AG04450 (cell line): Measurements from ENCODE around the gene ENO1. TPM values are rescaled to one million over a fixed set of nuclear protein-coding genes. Genes with fewer than 3 reads are reported as not detected.

Experiments used
- CTCF ChIA-PET: fragments of 300-600, 350-600 bp; formaldehyde crosslinking; extraction: SDS; loops from one replicate; lab custom pipeline; 2022; ENCODE audit warnings: antibody characterized with exemption, inconsistent platforms; lab: Charles Lee
- POLR2A ChIA-PET: fragments of 350-600 bp; formaldehyde crosslinking; extraction: SDS; loops from one replicate; lab custom pipeline; 2021; ENCODE audit warnings: antibody characterized with exemption, inconsistent platforms; lab: Yijun Ruan, JAX
- DNase-seq: peaks from one replicate; pipeline ENCODE4 v3.0.0-alpha.2; 2011; ENCODE audit warnings: low read depth, low spot score
- H3K27ac ChIP-seq: one replicate; pipeline ENCODE4 v1.5.1; 2012; ENCODE audit warnings: low read depth, low read length, control low read depth
- H3K27me3 ChIP-seq: one replicate; pipeline ENCODE4 v1.6.0; 2012; ENCODE audit warnings: low read length; ENCODE audit not compliant: control insufficient read depth, insufficient read depth
- H3K4me3 ChIP-seq: 2 replicates; pipeline ENCODE4 v1.5.1; 2011; ENCODE audit warnings: mild to moderate bottlenecking, low read depth, low read length, control low read depth
- H3K9me3 ChIP-seq: 2 replicates; pipeline ENCODE4 v1.5.1; 2012; ENCODE audit warnings: low read length; ENCODE audit not compliant: control insufficient read depth, insufficient read depth
- CTCF ChIP-seq: IDR thresholded peaks from 2 replicates; pipeline ENCODE4 v1.5.1; 2011; ENCODE audit warnings: low read depth, low read length, control low read depth, inconsistent platforms
- polyA minus RNA-seq: library from RNA; depleted of rRNA, polyadenylated mRNA; stranded (reverse); fragments of >200 nt; gene quantifications from 2 replicates; pipeline ENCODE4 v1.2.3, GENCODE V29; 2011; rRNA and poly(A)+ RNA removed
- polyA plus RNA-seq: library from polyadenylated mRNA; depleted of rRNA; stranded (reverse); fragments of >200 nt; gene quantifications from 2 replicates; pipeline ENCODE4 v1.2.3, GENCODE V29; 2011; rRNA removed

The ENO1 gene
- polyA plus RNA-seq = 1,423 and 1,563 TPM in 2 replicates
- polyA minus RNA-seq = 1,479 and 1,712 TPM in 2 replicates

GRCh38 chr1:8878448-8878697 is at the start of gene ENO1:
TSS of gene ENO1 (minus strand) at chr1:8878686. CDS start at chr1:8874908, 3,778 bp downstream.
- DNase-seq = no peak
- no peak for TF ChIP-seq CTCF
- H3K27ac ChIP-seq = peak within 1 kb of the TSS; percentile 94
- POLR2A ChIA-PET = interaction anchor here (0.5 to 3.0 kb wide), 8 partner anchors 9 to 127 kb away, joined by 4 to 13 read pairs (median 6); no protein-coding TSS in a partner anchor
- H3K27me3 ChIP-seq = no peaks in the 10 kb centered on the region
- H3K4me3 ChIP-seq = peak within 1 kb of the TSS; percentile 95
- H3K9me3 ChIP-seq = no peaks in the 10 kb centered on the region; the same call in 1 of the 2 replicates
- CTCF ChIA-PET = no interaction called here

- no peak for DNase-seq
- no peaks in the 10 kb centered on the region for H3K9me3 ChIP-seq
- H3K27me3 ChIP-seq = peaks cover 16% of the 10 kb centered on the region
- H3K27ac ChIP-seq = no peak overlapping the region
- no peak for TF ChIP-seq CTCF
- H3K4me3 ChIP-seq = no peak overlapping the region
- POLR2A ChIA-PET = no interaction called here
- CTCF ChIA-PET = interaction anchor here (1.4 to 2.6 kb wide), 2 partner anchors 64 to 78 kb away, joined by 5 to 9 read pairs; no protein-coding TSS in a partner anchor
Observed at GRCh38 chr1:8926707-8927694, 48.5 kb upstream of the ENO1 start.

GRCh38 chr1:8925960-8926359 is 47.5 kb upstream of the ENO1 start:
- no peaks in the 10 kb centered on the region for H3K9me3 ChIP-seq
- no peak overlapping the region for H3K27ac ChIP-seq
- TF ChIP-seq CTCF = no peak
- no peak for DNase-seq
- H3K27me3 ChIP-seq = peaks cover 20% of the 10 kb centered on the region
- CTCF ChIA-PET = interaction anchor here (0.9 to 1.8 kb wide), 2 partner anchors 79 to 176 kb away, joined by 3 to 10 read pairs; no protein-coding TSS in a partner anchor
- POLR2A ChIA-PET = no interaction called here
- H3K4me3 ChIP-seq = no peak overlapping the region

GRCh38 chr1:8925406-8925805 is 46.9 kb upstream of the ENO1 start:
- H3K4me3 ChIP-seq = no peak overlapping the region

More at GRCh38 chr1:8925406-8925805, 46.9 kb upstream of the ENO1 start:
- no peak for TF ChIP-seq CTCF
- no peaks in the 10 kb centered on the region for H3K9me3 ChIP-seq
- POLR2A ChIA-PET = no interaction called here
- H3K27me3 ChIP-seq = peaks cover 20% of the 10 kb centered on the region
- DNase-seq = no peak
- no peak overlapping the region for H3K27ac ChIP-seq
- CTCF ChIA-PET = interaction anchor here (0.9 to 1.8 kb wide), 2 partner anchors 80 to 176 kb away, joined by 3 to 10 read pairs; no protein-coding TSS in a partner anchor
